Measurements from ENCODE around the gene FBXW7. TPM values are rescaled to one million over a fixed set of nuclear protein-coding genes. Genes with fewer than 3 reads are reported as not detected.
A peak's percentile ranks its signal among the peaks of the same experiment; 100 is the strongest.

FBXW7 gene
- total RNA-seq, 1 donor: 79.5 TPM

DNA sequence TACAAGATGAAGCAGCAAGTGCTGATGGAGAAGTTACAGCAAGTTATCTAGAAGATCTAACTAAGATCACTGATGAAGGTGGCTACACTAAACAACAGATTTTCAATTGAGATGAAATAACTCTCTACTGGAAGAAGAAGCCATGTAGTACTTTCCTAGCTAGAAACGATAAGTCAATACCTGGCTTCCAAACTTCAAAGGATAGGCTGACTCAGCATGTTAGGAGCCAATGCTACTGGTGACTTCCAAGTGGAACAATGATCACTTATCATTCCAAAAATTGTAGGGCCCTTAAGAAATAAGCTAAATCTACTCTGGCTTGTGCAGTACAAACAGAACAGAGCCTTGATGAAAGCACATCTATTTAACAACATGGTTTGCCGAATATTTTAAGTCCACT is 55.0 kb downstream of the FBXW7 start:
- DNase-seq (ENCODE audit: low read depth): no peak
- TF ChIP-seq, protein P1, sequence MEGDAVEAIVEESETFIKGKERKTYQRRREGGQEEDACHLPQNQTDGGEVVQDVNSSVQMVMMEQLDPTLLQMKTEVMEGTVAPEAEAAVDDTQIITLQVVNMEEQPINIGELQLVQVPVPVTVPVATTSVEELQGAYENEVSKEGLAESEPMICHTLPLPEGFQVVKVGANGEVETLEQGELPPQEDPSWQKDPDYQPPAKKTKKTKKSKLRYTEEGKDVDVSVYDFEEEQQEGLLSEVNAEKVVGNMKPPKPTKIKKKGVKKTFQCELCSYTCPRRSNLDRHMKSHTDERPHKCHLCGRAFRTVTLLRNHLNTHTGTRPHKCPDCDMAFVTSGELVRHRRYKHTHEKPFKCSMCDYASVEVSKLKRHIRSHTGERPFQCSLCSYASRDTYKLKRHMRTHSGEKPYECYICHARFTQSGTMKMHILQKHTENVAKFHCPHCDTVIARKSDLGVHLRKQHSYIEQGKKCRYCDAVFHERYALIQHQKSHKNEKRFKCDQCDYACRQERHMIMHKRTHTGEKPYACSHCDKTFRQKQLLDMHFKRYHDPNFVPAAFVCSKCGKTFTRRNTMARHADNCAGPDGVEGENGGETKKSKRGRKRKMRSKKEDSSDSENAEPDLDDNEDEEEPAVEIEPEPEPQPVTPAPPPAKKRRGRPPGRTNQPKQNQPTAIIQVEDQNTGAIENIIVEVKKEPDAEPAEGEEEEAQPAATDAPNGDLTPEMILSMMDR (IDR thresholded peaks at IDR 0.05; ENCODE audit: insufficient read depth, low read depth, low read length): no peak
- H3K4me3 ChIP-seq (ENCODE audit: low read depth, low read length): no peak overlapping the region

GRCh38 chr4:152480326-152480725 is 55.6 kb downstream of the FBXW7 start:
- no peak overlapping the region for H3K4me3 ChIP-seq (ENCODE audit: low read depth, low read length)
- no peak for DNase-seq (ENCODE audit: low read depth)
- TF ChIP-seq, protein P1 (IDR thresholded peaks at IDR 0.05; ENCODE audit: insufficient read depth, low read depth, low read length): no peak

DNA sequence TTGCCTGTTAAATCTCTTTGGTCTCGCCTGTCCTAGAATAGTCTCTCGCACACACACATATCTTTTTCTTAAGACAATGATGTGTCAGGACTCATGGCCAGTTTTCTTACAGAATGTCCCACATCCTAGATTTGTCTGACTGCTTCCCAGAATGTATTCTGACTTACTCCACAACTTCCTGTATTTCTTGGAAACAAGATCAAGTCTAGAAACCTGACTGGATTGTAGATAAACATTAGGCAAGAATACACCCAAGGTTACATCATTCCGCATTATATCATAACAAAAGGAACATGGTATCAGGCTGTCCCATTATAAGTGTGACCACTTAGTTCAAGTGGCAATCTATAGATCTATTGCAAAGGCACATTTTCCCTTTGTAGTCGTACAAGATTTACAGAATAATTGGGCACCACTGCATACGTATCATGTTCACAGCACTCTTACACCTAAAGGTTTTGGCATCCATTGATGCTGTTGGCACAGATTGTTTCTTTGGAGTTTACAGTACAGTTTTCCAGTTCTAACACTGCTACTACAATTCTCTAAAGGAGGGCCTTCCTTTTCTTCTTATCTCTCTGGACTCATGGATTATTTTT is 56.4 kb downstream of the FBXW7 start:
- TF ChIP-seq, protein P1 (IDR thresholded peaks at IDR 0.05; ENCODE audit: insufficient read depth, low read depth, low read length): no peak
- H3K4me3 ChIP-seq (ENCODE audit: low read depth, low read length): no peak overlapping the region
- peak; percentile 73 for DNase-seq (ENCODE audit: low read depth)

GRCh38 chr4:152478461-152479237 is 57.2 kb downstream of the FBXW7 start:
- H3K4me3 ChIP-seq (ENCODE audit: low read depth, low read length): no peak overlapping the region
- TF ChIP-seq, protein P1 (IDR thresholded peaks at IDR 0.05; ENCODE audit: insufficient read depth, low read depth, low read length): no peak
- no peak for DNase-seq (ENCODE audit: low read depth)

DNA sequence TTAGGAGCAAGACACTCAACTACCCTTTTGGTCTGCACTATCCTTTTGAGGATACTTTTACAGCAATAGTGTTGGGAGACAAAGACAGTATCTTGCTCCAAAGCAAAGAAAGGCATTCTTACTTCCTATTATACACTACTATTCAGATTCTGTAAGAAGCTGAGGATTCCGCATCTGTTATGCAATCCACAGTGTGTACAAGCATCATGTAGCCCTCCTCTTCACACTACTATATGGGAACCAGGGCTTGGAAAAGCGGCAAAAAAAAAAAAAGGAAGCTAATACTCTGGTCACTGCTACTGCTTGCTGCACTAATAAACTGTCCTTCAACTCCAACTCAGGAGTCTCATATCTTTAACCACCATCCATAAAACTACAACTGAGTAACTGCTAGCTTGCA is 59.1 kb downstream of the FBXW7 start:
- H3K4me3 ChIP-seq (ENCODE audit: low read depth, low read length): no peak overlapping the region
- DNase-seq (ENCODE audit: low read depth): no peak
- TF ChIP-seq, protein P1 (IDR thresholded peaks at IDR 0.05; ENCODE audit: insufficient read depth, low read depth, low read length): no peak

DNA sequence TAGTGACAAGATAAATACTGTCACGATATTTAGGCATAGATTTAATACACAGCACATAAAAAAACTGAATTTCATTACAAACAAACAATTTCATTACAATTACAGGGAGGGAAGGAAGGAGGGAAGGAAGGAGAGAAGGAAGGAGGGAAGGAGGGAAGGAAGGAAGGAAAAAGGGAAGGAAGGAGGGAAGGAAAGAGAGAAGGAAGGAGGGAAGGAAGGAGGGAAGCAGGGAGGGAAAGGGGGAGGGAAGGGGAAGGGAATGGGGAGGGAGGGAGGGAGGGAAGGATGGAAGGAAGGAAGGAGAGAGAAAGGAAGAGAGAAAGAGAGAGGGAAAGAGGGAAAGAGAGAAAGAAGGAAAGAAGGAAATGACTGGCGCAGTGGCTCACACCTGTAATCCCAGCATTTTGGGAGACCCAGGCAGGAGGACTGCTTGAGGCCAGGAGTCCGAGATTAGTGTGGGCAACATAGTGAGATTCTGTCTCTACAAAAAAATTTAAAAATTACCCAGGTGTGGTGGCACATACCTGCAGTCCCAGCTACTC is 64.6 kb downstream of the FBXW7 start:
- TF ChIP-seq, protein P1 (IDR thresholded peaks at IDR 0.05; ENCODE audit: insufficient read depth, low read depth, low read length): no peak
- no peak for DNase-seq (ENCODE audit: low read depth)
- H3K4me3 ChIP-seq (ENCODE audit: low read depth, low read length): no peak overlapping the region

Data from fibroblast of villous mesenchyme (primary cell).